IMR-90 (cell line): ENCODE measurements around the gene ERBB4. TPM values are rescaled to one million over a fixed set of nuclear protein-coding genes. Genes with fewer than 3 reads are reported as not detected.

ENCODE experiments used
- ATAC-seq: fragments of 200-7000 bp; cut with Tn5 transposase; 2 replicates; pipeline ENCODE4 v1.9.1; 2020; ENCODE audit warnings: low read depth, mild to moderate bottlenecking, moderate library complexity
- BruUV-seq: library from RNA; stranded (reverse); fragments of 400-500 nt; replicated peaks from 2 replicates; lab custom pipeline; 2021; lab: Mats Ljungman, UMichigan
- CTCF ChIA-PET: fragments of 300-600 bp; formaldehyde crosslinking; extraction: SDS; loops from one replicate; lab custom pipeline; 2021; ENCODE audit warnings: antibody characterized with exemption; lab: Yijun Ruan, JAX
- POLR2A ChIA-PET: fragments of 300-600 bp; sonication (Branson Sonifier 250); formaldehyde crosslinking; loops from one replicate; lab custom pipeline; 2022; ENCODE audit warnings: antibody characterized with exemption; ENCODE audit not compliant: unreplicated experiment; lab: Charles Lee
- DNase-seq: peaks from one replicate; pipeline ENCODE4 v3.0.0; 2013
- H2AFZ ChIP-seq: replicated peaks from 2 replicates; pipeline ENCODE3; 2013; ENCODE audit warnings: low read length, mild to moderate bottlenecking; ENCODE audit not compliant: poor library complexity
- H2AK5ac ChIP-seq: 2 replicates; pipeline ENCODE4 v1.6.1; 2013; ENCODE audit warnings: low read depth, low read length, inconsistent platforms
- H2AK9ac ChIP-seq: replicated peaks from 2 replicates; pipeline ENCODE3; 2013; ENCODE audit warnings: mild to moderate bottlenecking, low read depth, low read length, moderate library complexity; ENCODE audit not compliant: poor library complexity
- H2BK120ac ChIP-seq: 2 replicates; pipeline ENCODE4 v1.6.1; 2013; ENCODE audit warnings: low read depth, low read length, inconsistent platforms
- H2BK15ac ChIP-seq: 3 replicates; pipeline ENCODE4 v1.6.1; 2013; ENCODE audit warnings: low read depth, low read length, inconsistent platforms
- H2BK20ac ChIP-seq: 2 replicates; pipeline ENCODE4 v1.6.1; 2013; ENCODE audit warnings: low read depth, mild to moderate bottlenecking, inconsistent platforms, low read length, moderate library complexity
- H2BK5ac ChIP-seq: 2 replicates; pipeline ENCODE4 v1.6.1; 2013; ENCODE audit warnings: mild to moderate bottlenecking, low read depth, low read length, inconsistent platforms; ENCODE audit not compliant: poor library complexity, severe bottlenecking
- H3K14ac ChIP-seq: replicated peaks from 2 replicates; pipeline ENCODE4 v1.6.1; 2013; ENCODE audit warnings: low read depth, low read length, inconsistent platforms
- H3K18ac ChIP-seq: 2 replicates; pipeline ENCODE4 v1.6.1; 2013; ENCODE audit warnings: low read depth, low read length, control low read depth
- H3K23ac ChIP-seq: 2 replicates; pipeline ENCODE4 v1.6.1; 2013; ENCODE audit warnings: low read depth, low read length, inconsistent platforms
- H3K27ac ChIP-seq: 2 replicates; pipeline ENCODE4 v1.5.1; 2013; ENCODE audit warnings: mild to moderate bottlenecking, control low read depth, low read length; ENCODE audit not compliant: insufficient read depth
- H3K27me3 ChIP-seq: 2 replicates; pipeline ENCODE4 v1.6.1; 2013; ENCODE audit warnings: low read length; ENCODE audit not compliant: control insufficient read depth, insufficient read depth
- H3K36me3 ChIP-seq: 2 replicates; pipeline ENCODE4 v1.6.1; 2013; ENCODE audit warnings: low read length, mixed read lengths; ENCODE audit not compliant: control insufficient read depth, insufficient read depth
- H3K4ac ChIP-seq: 2 replicates; pipeline ENCODE4 v1.6.1; 2013; ENCODE audit warnings: low read depth, low read length, inconsistent platforms
- H3K4me1 ChIP-seq: 2 replicates; pipeline ENCODE4 v1.6.1; 2013; ENCODE audit warnings: low read length, mixed read lengths; ENCODE audit not compliant: control insufficient read depth, insufficient read depth
- H3K4me2 ChIP-seq: 2 replicates; pipeline ENCODE4 v1.6.1; 2013; ENCODE audit warnings: low read depth, mild to moderate bottlenecking, control low read depth, low read length, moderate library complexity
- H3K4me3 ChIP-seq: 2 replicates; pipeline ENCODE4 v1.5.1; 2013; ENCODE audit warnings: low read depth, mild to moderate bottlenecking, control low read depth, low read length, moderate library complexity; ENCODE audit not compliant: insufficient read depth
- H3K56ac ChIP-seq: 2 replicates; pipeline ENCODE4 v1.6.1; 2013; ENCODE audit warnings: low read length, inconsistent platforms; ENCODE audit not compliant: insufficient read depth; ENCODE audit errors: extremely low read depth
- H3K79me1 ChIP-seq, 2 experiments: 2 replicates each; pipeline ENCODE4 v1.6.1; 2013; ENCODE audit warnings: low read length in 2 of 2, inconsistent platforms in 1 of 2, low read depth in 1 of 2
- H3K9ac ChIP-seq: 2 replicates; pipeline ENCODE4 v1.6.1; 2013; ENCODE audit warnings: low read depth, low read length, control low read depth
- H3K9me1 ChIP-seq: 2 replicates; pipeline ENCODE4 v1.6.1; 2013; ENCODE audit warnings: low read length, inconsistent platforms; ENCODE audit not compliant: insufficient read depth
- H3K9me3 ChIP-seq: 2 replicates; pipeline ENCODE4 v1.6.1; 2013; ENCODE audit warnings: low read length; ENCODE audit not compliant: control insufficient read depth, insufficient read depth
- H4K20me1 ChIP-seq: 2 replicates; pipeline ENCODE4 v1.6.1; 2013; ENCODE audit warnings: low read length, inconsistent platforms; ENCODE audit not compliant: insufficient read depth
- H4K5ac ChIP-seq: 2 replicates; pipeline ENCODE4 v1.6.1; 2013; ENCODE audit warnings: mild to moderate bottlenecking, low read depth, low read length, control low read depth
- H4K8ac ChIP-seq, 2 experiments: 2 replicates each; pipeline ENCODE4 v1.6.1; 2013; ENCODE audit warnings: low read depth in 2 of 2, low read length in 2 of 2, control low read depth in 1 of 2, inconsistent platforms in 1 of 2
- H4K91ac ChIP-seq: 2 replicates; pipeline ENCODE4 v1.6.1; 2013; ENCODE audit warnings: low read depth, low read length, inconsistent platforms; ENCODE audit not compliant: insufficient read depth
- BHLHE40 ChIP-seq: fragments of 150-350 bp; IDR thresholded peaks from 2 replicates; pipeline ENCODE4 v1.6.1; 2016; ENCODE audit warnings: mild to moderate bottlenecking, low read depth, low read length
- MXI1 ChIP-seq: IDR thresholded peaks from 2 replicates; pipeline ENCODE4 v1.6.1; 2012; ENCODE audit warnings: low read depth, mild to moderate bottlenecking, low read length, moderate library complexity, borderline replicate concordance
- NFE2L2 ChIP-seq: fragments of 150-350 bp; IDR thresholded peaks from 2 replicates; pipeline ENCODE4 v1.6.1; 2016; ENCODE audit warnings: low read depth, mild to moderate bottlenecking, low read length
- RCOR1 ChIP-seq: IDR thresholded peaks from 2 replicates; pipeline ENCODE4 v1.6.1; 2012; ENCODE audit warnings: mild to moderate bottlenecking, low read length, improper control_type of control experiment; ENCODE audit not compliant: insufficient replicate concordance
- WGBS, 2 experiments: methylation state at CpG; one replicate each; pipeline versions ENCODE4 v1.1.5 to v1.1.7; 2013; ENCODE audit warnings: missing lambda C conversion rate in 2 of 2; ENCODE audit not compliant: insufficient read length in 1 of 2; ENCODE audit errors: extremely low coverage in 2 of 2; 5-methylcytosine and 5-hydroxymethylcytosine counted together
- dilution Hi-C: fragments of 300-500 bp; cut with HindIII; formaldehyde crosslinking; loops from one replicate; pipeline ENCODE4 v1.14.3; 2018; ENCODE audit warnings: low sequenced_read_pairs; ENCODE audit not compliant: unreplicated experiment
- in situ Hi-C: fragments of 300-500 bp; cut with MboI; formaldehyde crosslinking; loops from 3 replicates; pipeline ENCODE4 v1.14.3; 2019; ENCODE audit warnings: low sequenced_read_pairs, inconsistent platforms, mixed read lengths
- intact Hi-C: fragments of 100-400 bp; cut with micrococcal nuclease; formaldehyde crosslinking; loops from 2 replicates; pipeline ENCODE4 v1.10.0; 2022
- polyA plus RNA-seq, 3 experiments: library from polyadenylated mRNA; depleted of rRNA; stranded (reverse); fragments of >200 nt; gene quantifications; 2 replicates each; pipeline ENCODE4 v1.2.3, GENCODE V29; 2012; ENCODE audit warnings: low replicate concordance in 1 of 3
- total RNA-seq: library from RNA; depleted of rRNA; stranded (reverse); fragments of >200 nt; gene quantifications from 2 replicates; pipeline ENCODE4 v1.2.3, GENCODE V29; 2012

The ERBB4 gene
- total and polyA plus RNA-seq, 2 of the 4 experiments (the other 2 are of a cell fraction): not detected

- DNase-seq (no peak), ATAC-seq (no peak)
- no peaks in the 10 kb centered on the region for H3K79me1 ChIP-seq
- no peak overlapping the region for H3K4me2 ChIP-seq
- H2BK20ac ChIP-seq: no peak overlapping the region
- in situ Hi-C loops (no loop called here), dilution Hi-C loops (no loop called here), intact Hi-C loops (no loop called here)
- no peak overlapping the region for H3K9ac ChIP-seq
- no peak overlapping the region for H3K23ac ChIP-seq
- no peak overlapping the region for H2AK9ac ChIP-seq
- H4K8ac ChIP-seq: no peak overlapping the region
- H3K14ac ChIP-seq: no peak overlapping the region
- H3K36me3 ChIP-seq: no peaks in the 10 kb centered on the region
- no peak overlapping the region for H2BK120ac ChIP-seq
- H3K4me3 ChIP-seq: no peak overlapping the region
- no peak overlapping the region for H2BK5ac ChIP-seq
- peaks cover 7% of the 10 kb centered on the region for H3K9me3 ChIP-seq
- H4K5ac ChIP-seq: no peak overlapping the region
- no CpG with 5 or more reads among the region's 3 CpGs for WGBS, 2 experiments
- CTCF ChIA-PET: no interaction called here
- no peaks in the 10 kb centered on the region for H3K9me1 ChIP-seq
- H3K56ac ChIP-seq: no peak overlapping the region
- H3K27ac ChIP-seq: no peak overlapping the region
- no peak overlapping the region for H4K91ac ChIP-seq
- POLR2A ChIA-PET: no interaction called here
- no peak overlapping the region for H3K4ac ChIP-seq
- H3K18ac ChIP-seq: no peak overlapping the region
- no peak overlapping the region for H2AFZ ChIP-seq
- TF ChIP-seq RCOR1 (no peak), NFE2L2 (no peak), BHLHE40 (no peak), MXI1 (no peak)
- no TSS peak for BruUV-seq
- no peaks in the 10 kb centered on the region for H4K20me1 ChIP-seq
- H3K27me3 ChIP-seq: no peaks in the 10 kb centered on the region
- H2AK5ac ChIP-seq: no peak overlapping the region
- no peaks in the 10 kb centered on the region for H3K4me1 ChIP-seq
- no peak overlapping the region for H2BK15ac ChIP-seq
Measured at GRCh38 chr2:211407076-211407475, 1131.5 kb downstream of the ERBB4 start.
